SH-SY5Y (cell line): Measurements from ENCODE around the gene BMP3.

ENCODE experiments used
- GATA2 ChIP-seq: IDR thresholded peaks from 2 replicates; pipeline ENCODE4 v1.6.1; 2011; ENCODE audit warnings: mild to moderate bottlenecking, low read depth, low read length
- GATA3 ChIP-seq: IDR thresholded peaks from 2 replicates; pipeline ENCODE4 v1.6.1; 2011; ENCODE audit warnings: low read depth, mild to moderate bottlenecking, low read length, moderate library complexity

DNA sequence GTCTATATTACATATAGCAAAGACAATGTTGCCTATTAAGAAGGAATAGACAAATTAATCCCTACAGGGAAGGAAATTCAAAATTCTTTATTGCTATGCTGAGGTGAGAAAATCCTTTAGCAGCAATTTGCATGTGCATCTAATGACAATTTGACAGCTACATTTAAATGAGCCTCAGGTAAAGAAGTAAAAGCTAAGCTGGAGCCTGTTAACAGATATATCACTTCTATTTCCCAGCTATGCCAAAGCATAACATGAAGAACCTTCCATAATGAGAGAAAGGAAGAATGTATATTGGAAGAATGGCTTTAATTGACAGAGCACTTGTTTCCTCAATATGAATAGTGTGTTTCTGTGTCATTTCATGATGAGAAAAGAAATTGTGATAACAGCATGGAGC, 71.6 kb downstream of the BMP3 start:
- TF ChIP-seq GATA2, result no peak
- TF ChIP-seq GATA3, result no peak
